A549 (cell line): ENCODE results near the gene PLD3. TPM values are rescaled to one million over a fixed set of nuclear protein-coding genes. Genes with fewer than 3 reads are reported as not detected.

Source experiments
- BHLHE40 ChIP-seq: IDR thresholded peaks from 2 replicates; pipeline ENCODE4 v1.6.1; 2012; ENCODE audit warnings: low read depth, low read length, inconsistent platforms
- CEBPB ChIP-seq, 2 experiments: fragments of >200 bp in 1 of 2; sonication (Bioruptor Twin) in 1 of 2; formaldehyde crosslinking in 1 of 2; IDR thresholded peaks; 2 replicates each; pipeline ENCODE4 v1.6.1; 2012 to 2016
- EHF ChIP-seq: fragments of 250-450 bp; sonication (Bioruptor Pico); IDR thresholded peaks from 2 replicates; pipeline ENCODE4 v1.5.0; 2020; ENCODE audit warnings: mild to moderate bottlenecking
- EHMT2 ChIP-seq: fragments of 200-600 bp; sonication (generic); IDR thresholded peaks from 2 replicates; pipeline ENCODE4 v1.6.1; 2016; ENCODE audit warnings: antibody characterized with exemption, low read depth, mild to moderate bottlenecking, moderate library complexity
- EP300 ChIP-seq, 2 experiments: fragments of >200 bp; sonication (Bioruptor Twin); formaldehyde crosslinking; IDR thresholded peaks; 2 replicates in 1 of 2; 3 replicates in 1 of 2; pipeline ENCODE4 v1.6.1; 2016 to 2017
- ESRRA ChIP-seq: fragments of 150-350 bp; IDR thresholded peaks from 2 replicates; pipeline ENCODE4 v1.6.1; 2014; ENCODE audit warnings: mild to moderate bottlenecking, low read length, borderline replicate concordance
- FOSB ChIP-seq: fragments of 250-450 bp; sonication (Bioruptor Pico); IDR thresholded peaks from 2 replicates; pipeline ENCODE4 v1.5.0; 2020; ENCODE audit warnings: mild to moderate bottlenecking, moderate library complexity
- FOSL2 ChIP-seq, 2 experiments: fragments of 450-650 bp in 1 of 2; fragments of >200 bp in 1 of 2; sonication (Bioruptor Twin) in 1 of 2; formaldehyde crosslinking; IDR thresholded peaks; 2 replicates each; pipeline versions ENCODE4 v1.5.0 to v1.6.1; 2016 to 2020; ENCODE audit warnings: mild to moderate bottlenecking in 1 of 2, moderate library complexity in 1 of 2
- HOXA7 ChIP-seq: fragments of 250-450 bp; sonication (Bioruptor Pico); IDR thresholded peaks from 2 replicates; pipeline ENCODE4 v1.5.0; 2020; ENCODE audit warnings: mild to moderate bottlenecking, moderate library complexity
- HOXB13 ChIP-seq: fragments of 250-450 bp; sonication (Bioruptor Pico); IDR thresholded peaks from 2 replicates; pipeline ENCODE4 v1.5.0; 2020; ENCODE audit warnings: low read depth, mild to moderate bottlenecking, moderate library complexity
- KDM5A ChIP-seq: fragments of 200-600 bp; sonication (generic); IDR thresholded peaks from 2 replicates; pipeline ENCODE4 v1.6.1; 2016; ENCODE audit warnings: antibody characterized with exemption, mild to moderate bottlenecking
- MAZ ChIP-seq: fragments of 150-350 bp; IDR thresholded peaks from 2 replicates; pipeline ENCODE4 v1.6.1; 2014; ENCODE audit warnings: antibody characterized with exemption, low read depth, low read length, borderline replicate concordance
- NPAS2 ChIP-seq: fragments of 250-450 bp; sonication (Bioruptor Pico); IDR thresholded peaks from 2 replicates; pipeline ENCODE4 v1.8.0; 2022; ENCODE audit warnings: mild to moderate bottlenecking, moderate library complexity, borderline replicate concordance
- NR3C1 ChIP-seq: fragments of >200 bp; sonication (Bioruptor Twin); formaldehyde crosslinking; IDR thresholded peaks from 3 replicates; pipeline ENCODE4 v1.6.1; 2017
- POLR2AphosphoS2 ChIP-seq: conservative IDR thresholded peaks from 2 replicates; pipeline ENCODE4 v1.6.1; 2012; ENCODE audit warnings: low read length, improper control_type of control experiment, inconsistent platforms
- RNF2 ChIP-seq: fragments of 200-600 bp; sonication (generic); IDR thresholded peaks from 2 replicates; pipeline ENCODE4 v1.6.1; 2016; ENCODE audit warnings: low read depth, mild to moderate bottlenecking, antibody characterized with exemption, moderate library complexity, borderline replicate concordance
- ZC3H11A ChIP-seq: fragments of 450-650 bp; IDR thresholded peaks from 2 replicates; pipeline ENCODE4 v1.6.1; 2014; ENCODE audit warnings: antibody characterized with exemption, mild to moderate bottlenecking
- ZSCAN20 ChIP-seq: fragments of 250-450 bp; sonication (Bioruptor Pico); IDR thresholded peaks from 2 replicates; pipeline ENCODE4 v1.8.0; 2022; ENCODE audit warnings: mild to moderate bottlenecking, moderate library complexity
- polyA plus RNA-seq, 4 experiments: library from polyadenylated mRNA; depleted of rRNA in 3 of 4; stranded (reverse); fragments of >200 nt; fragmentation: RNase III in 1 of 4; extraction: RNeasy Plus Mini Kit Qiagen cat#74134 plus additional on column Dnase treatment in 1 of 4; gene quantifications; 2 replicates in 3 of 4; 3 replicates in 1 of 4; pipeline ENCODE4 v1.2.3, GENCODE V29; 2011 to 2017
- TF ChIP-seq, protein P1 (sequence below): fragments of >200 bp; sonication (Bioruptor Twin); formaldehyde crosslinking; IDR thresholded peaks from 3 replicates; pipeline ENCODE4 v1.6.1; 2016
- TF ChIP-seq, protein P2 (sequence below): IDR thresholded peaks from 2 replicates; pipeline ENCODE4 v1.6.1; 2012
- TF ChIP-seq, protein P3 (sequence below): IDR thresholded peaks from 2 replicates; pipeline ENCODE4 v1.6.1; 2012; ENCODE audit warnings: low read depth, borderline replicate concordance
- TF ChIP-seq, protein P4 (sequence below): fragments of 250-450 bp; sonication (Bioruptor Pico); IDR thresholded peaks from 2 replicates; pipeline ENCODE4 v1.5.0; 2021; ENCODE audit warnings: mild to moderate bottlenecking, moderate library complexity, borderline replicate concordance
- TF ChIP-seq, protein P5 (sequence below): fragments of >200 bp; sonication (Bioruptor Twin); formaldehyde crosslinking; IDR thresholded peaks from 2 replicates; pipeline ENCODE4 v1.6.1; 2016
- TF ChIP-seq, protein P6 (sequence below): fragments of 250-450 bp; sonication (Bioruptor Pico); IDR thresholded peaks from 2 replicates; pipeline ENCODE4 v1.5.0; 2020; ENCODE audit warnings: low read depth, mild to moderate bottlenecking, moderate library complexity

Gene PLD3
- polyA plus RNA-seq, 2 of the 4 experiments (the other 2 are of a cell fraction): 265 to 290 TPM

DNA sequence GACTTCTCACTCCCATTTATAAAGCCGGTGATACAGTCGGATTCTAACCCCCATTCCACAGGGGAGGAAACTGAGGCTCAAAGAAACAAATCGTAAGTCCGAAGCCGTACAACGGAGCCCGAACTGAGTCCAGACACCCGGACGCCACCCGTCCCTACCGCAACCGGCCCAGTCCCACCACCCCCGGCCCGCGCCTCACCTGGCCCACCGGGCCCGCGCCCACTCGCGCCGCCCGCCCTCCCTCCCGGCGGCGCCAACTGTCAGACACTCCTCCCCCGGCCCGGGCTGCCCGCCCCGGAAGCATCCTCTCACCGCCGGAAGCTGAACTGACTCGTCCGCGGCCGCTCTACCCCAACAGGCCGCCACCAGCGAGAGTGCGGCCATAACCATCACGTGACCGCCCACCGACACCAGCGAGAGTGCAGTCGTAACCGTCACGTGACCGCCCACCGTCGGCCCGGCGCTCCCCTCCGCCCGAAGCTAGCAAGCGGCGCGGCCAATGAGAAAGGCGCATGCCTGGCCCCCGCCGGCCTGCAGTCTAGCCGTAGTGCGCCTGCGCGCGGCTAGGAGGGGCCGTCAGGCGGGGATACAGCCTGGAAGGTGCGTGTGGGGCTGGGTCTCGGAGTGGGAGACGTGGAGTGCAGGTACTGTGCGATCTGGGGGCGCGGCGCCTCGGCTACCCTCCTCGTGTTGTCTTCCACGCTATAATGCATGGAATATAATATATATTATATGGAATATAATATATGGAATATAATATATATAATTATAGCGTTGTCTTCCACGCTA, at the start of gene PLD3, which contains the start of gene C19orf47 (continued):
- TF ChIP-seq NR3C1 (no peak), POLR2AphosphoS2 (no peak), EHF (CRISPR knock-in tag) (peak; percentile 94), ZC3H11A (peak; percentile 10; the same call in 1 of the 2 replicates), BHLHE40 (peak; percentile 94), FOSB (CRISPR knock-in tag) (no peak), RNF2 (no peak), EP300 (IDR thresholded peaks at IDR 0.05) (no peak; a peak in 1 of 5 replicates), NPAS2 (peak; percentile 79), FOSL2 (IDR thresholded peaks at IDR 0.05) (no peak), FOSL2 (CRISPR knock-in tag; IDR thresholded peaks at IDR 0.05) (peak; percentile 86), MAZ (peak; percentile 74; the same call in 1 of the 2 replicates), HOXB13 (CRISPR knock-in tag) (peak; percentile 81), ESRRA (no peak), CEBPB (IDR thresholded peaks at IDR 0.05) (no peak), HOXA7 (no peak), ZSCAN20 (CRISPR knock-in tag) (no peak), EHMT2 (no peak), KDM5A (no peak; the same call in 1 of the 2 replicates)
- TF ChIP-seq, protein P1, sequence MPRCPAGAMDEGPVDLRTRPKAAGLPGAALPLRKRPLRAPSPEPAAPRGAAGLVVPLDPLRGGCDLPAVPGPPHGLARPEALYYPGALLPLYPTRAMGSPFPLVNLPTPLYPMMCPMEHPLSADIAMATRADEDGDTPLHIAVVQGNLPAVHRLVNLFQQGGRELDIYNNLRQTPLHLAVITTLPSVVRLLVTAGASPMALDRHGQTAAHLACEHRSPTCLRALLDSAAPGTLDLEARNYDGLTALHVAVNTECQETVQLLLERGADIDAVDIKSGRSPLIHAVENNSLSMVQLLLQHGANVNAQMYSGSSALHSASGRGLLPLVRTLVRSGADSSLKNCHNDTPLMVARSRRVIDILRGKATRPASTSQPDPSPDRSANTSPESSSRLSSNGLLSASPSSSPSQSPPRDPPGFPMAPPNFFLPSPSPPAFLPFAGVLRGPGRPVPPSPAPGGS: peak; percentile 90
- TF ChIP-seq, protein P2, sequence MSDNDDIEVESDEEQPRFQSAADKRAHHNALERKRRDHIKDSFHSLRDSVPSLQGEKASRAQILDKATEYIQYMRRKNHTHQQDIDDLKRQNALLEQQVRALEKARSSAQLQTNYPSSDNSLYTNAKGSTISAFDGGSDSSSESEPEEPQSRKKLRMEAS: peak; percentile 94
- TF ChIP-seq, protein P3, sequence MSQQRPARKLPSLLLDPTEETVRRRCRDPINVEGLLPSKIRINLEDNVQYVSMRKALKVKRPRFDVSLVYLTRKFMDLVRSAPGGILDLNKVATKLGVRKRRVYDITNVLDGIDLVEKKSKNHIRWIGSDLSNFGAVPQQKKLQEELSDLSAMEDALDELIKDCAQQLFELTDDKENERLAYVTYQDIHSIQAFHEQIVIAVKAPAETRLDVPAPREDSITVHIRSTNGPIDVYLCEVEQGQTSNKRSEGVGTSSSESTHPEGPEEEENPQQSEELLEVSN: no peak
- TF ChIP-seq, protein P4, sequence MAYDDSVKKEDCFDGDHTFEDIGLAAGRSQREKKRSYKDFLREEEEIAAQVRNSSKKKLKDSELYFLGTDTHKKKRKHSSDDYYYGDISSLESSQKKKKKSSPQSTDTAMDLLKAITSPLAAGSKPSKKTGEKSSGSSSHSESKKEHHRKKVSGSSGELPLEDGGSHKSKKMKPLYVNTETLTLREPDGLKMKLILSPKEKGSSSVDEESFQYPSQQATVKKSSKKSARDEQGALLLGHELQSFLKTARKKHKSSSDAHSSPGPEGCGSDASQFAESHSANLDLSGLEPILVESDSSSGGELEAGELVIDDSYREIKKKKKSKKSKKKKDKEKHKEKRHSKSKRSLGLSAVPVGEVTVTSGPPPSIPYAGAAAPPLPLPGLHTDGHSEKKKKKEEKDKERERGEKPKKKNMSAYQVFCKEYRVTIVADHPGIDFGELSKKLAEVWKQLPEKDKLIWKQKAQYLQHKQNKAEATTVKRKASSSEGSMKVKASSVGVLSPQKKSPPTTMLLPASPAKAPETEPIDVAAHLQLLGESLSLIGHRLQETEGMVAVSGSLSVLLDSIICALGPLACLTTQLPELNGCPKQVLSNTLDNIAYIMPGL (CRISPR knock-in tag): no peak
- TF ChIP-seq, protein P5, sequence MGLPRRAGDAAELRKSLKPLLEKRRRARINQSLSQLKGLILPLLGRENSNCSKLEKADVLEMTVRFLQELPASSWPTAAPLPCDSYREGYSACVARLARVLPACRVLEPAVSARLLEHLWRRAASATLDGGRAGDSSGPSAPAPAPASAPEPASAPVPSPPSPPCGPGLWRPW: no peak
- TF ChIP-seq, protein P6, sequence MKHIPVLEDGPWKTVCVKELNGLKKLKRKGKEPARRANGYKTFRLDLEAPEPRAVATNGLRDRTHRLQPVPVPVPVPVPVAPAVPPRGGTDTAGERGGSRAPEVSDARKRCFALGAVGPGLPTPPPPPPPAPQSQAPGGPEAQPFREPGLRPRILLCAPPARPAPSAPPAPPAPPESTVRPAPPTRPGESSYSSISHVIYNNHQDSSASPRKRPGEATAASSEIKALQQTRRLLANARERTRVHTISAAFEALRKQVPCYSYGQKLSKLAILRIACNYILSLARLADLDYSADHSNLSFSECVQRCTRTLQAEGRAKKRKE (CRISPR knock-in tag): peak; percentile 58; the same call in 1 of the 2 replicates
